Measurements from ENCODE around the gene LDLRAD4. TPM values are rescaled to one million over a fixed set of nuclear protein-coding genes. Genes with fewer than 3 reads are reported as not detected.

Gene LDLRAD4
- polyA plus RNA-seq, 1 of the 3 experiments (the other 2 are of a cell fraction): 0.16 TPM

DNA sequence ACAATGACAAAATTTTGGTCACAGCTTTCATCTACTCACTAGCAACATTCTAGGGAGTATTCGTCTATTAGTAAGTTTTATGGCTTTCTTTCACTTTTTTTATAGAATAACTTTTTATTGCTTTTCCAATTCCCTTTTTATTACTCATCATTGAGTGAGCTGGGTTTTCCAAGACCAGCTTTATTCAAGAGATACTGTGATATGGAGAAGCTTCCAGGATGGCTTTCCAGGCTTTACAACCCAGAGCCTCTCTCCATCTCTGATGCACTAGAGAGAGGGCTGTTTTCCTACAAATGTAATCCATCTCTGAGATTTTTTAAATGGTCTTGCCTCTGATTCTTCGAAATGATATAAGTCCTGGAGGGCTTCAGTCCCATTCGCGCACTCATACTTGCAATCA, 118.3 kb downstream of the LDLRAD4 start:
- Histone ChIP-seq H3K9me3 (peaks cover 6% of the 10 kb centered on the region; the same call in 1 of the 2 replicates), H3K79me2 (ENCODE audit: insufficient read depth) (no peaks in the 10 kb centered on the region), H3F3A (replicated peaks; ENCODE audit: insufficient read depth) (no peaks in the 10 kb centered on the region), H2AFZ (ENCODE audit: low read depth) (no peak overlapping the region), H3K4me2 (no peak overlapping the region), H3K9ac (no peak overlapping the region), H3K4me1 (ENCODE audit: control insufficient read depth in 1 of 2, insufficient read depth in 2 of 2, low read depth in 1 of 2, low read length in 1 of 2) (no peaks in the 10 kb centered on the region), H3K27me3 (ENCODE audit: insufficient read depth) (no peaks in the 10 kb centered on the region), H4K20me1 (ENCODE audit: insufficient read depth) (no peaks in the 10 kb centered on the region), H3K36me3 (replicated peaks in 1 of 2; ENCODE audit: control insufficient read depth in 1 of 2, insufficient read depth in 2 of 2, low read length in 1 of 2) (peaks cover 0 to 4% of the 10 kb centered on the region in 2 experiments), H3K9me2 (no peaks in the 10 kb centered on the region), H3K4me3 (ENCODE audit: low read depth in 2 of 2, low read length in 1 of 2) (no peak overlapping the region), H3K27ac (ENCODE audit: low read depth in 2 of 2, low read length in 1 of 2) (no peak overlapping the region)
- 58% methylated on average over 4 of the region's 4 CpGs for WGBS (ENCODE audit: low lambda C conversion rate)
- ChIA-PET CTCF (no interaction called here), POLR2A (no interaction called here)
- DNase-seq: no peak
- TF ChIP-seq, protein P1, sequence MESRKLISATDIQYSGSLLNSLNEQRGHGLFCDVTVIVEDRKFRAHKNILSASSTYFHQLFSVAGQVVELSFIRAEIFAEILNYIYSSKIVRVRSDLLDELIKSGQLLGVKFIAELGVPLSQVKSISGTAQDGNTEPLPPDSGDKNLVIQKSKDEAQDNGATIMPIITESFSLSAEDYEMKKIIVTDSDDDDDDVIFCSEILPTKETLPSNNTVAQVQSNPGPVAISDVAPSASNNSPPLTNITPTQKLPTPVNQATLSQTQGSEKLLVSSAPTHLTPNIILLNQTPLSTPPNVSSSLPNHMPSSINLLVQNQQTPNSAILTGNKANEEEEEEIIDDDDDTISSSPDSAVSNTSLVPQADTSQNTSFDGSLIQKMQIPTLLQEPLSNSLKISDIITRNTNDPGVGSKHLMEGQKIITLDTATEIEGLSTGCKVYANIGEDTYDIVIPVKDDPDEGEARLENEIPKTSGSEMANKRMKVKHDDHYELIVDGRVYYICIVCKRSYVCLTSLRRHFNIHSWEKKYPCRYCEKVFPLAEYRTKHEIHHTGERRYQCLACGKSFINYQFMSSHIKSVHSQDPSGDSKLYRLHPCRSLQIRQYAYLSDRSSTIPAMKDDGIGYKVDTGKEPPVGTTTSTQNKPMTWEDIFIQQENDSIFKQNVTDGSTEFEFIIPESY (IDR thresholded peaks at IDR 0.05; ENCODE audit: borderline replicate concordance, low read depth): no peak
- TF ChIP-seq FOXM1 (IDR thresholded peaks at IDR 0.05; ENCODE audit: low read depth) (no peak), YY1 (IDR thresholded peaks at IDR 0.05; ENCODE audit: low read depth) (no peak), TEAD4 (IDR thresholded peaks at IDR 0.05; ENCODE audit: borderline replicate concordance, insufficient read depth) (no peak), CHD2 (IDR thresholded peaks at IDR 0.05; ENCODE audit: low read length, partially characterized antibody) (no peak), EZH2phosphoT487 (IDR thresholded peaks at IDR 0.05; ENCODE audit: borderline replicate concordance, low read depth) (no peak), RCOR1 (IDR thresholded peaks at IDR 0.05; ENCODE audit: low read length) (no peak), RFX5 (IDR thresholded peaks at IDR 0.05; ENCODE audit: low read length) (no peak), NFIC (IDR thresholded peaks at IDR 0.05; ENCODE audit: borderline replicate concordance) (no peak), MXI1 (IDR thresholded peaks at IDR 0.05; ENCODE audit: low read depth, low read length) (no peak), ELF1 (IDR thresholded peaks at IDR 0.05) (no peak)
- TF ChIP-seq, protein P2, sequence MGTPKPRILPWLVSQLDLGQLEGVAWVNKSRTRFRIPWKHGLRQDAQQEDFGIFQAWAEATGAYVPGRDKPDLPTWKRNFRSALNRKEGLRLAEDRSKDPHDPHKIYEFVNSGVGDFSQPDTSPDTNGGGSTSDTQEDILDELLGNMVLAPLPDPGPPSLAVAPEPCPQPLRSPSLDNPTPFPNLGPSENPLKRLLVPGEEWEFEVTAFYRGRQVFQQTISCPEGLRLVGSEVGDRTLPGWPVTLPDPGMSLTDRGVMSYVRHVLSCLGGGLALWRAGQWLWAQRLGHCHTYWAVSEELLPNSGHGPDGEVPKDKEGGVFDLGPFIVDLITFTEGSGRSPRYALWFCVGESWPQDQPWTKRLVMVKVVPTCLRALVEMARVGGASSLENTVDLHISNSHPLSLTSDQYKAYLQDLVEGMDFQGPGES (IDR thresholded peaks at IDR 0.05; ENCODE audit: low read depth, low read length): no peak

DNA sequence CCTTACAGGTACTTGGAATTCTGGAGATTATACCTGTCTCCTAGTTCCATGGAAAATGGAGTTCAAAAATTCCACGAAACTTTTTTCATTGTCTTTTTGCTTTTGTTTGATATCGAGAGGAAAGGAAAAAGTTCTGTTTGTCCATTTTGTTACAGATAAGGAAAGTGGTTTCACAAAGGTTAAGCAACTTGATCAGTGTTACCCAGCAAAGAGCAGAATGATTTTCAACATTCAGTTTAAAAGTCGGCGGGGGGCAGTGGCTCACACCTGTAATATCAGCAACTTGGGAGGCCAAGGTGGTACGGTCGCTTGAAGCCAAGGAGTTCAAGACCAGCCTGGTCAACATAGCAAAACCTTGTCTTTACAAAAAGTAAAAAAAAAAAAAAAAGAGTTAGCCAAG, 118.8 kb downstream of the LDLRAD4 start:
- Histone ChIP-seq H3K36me3 (replicated peaks in 1 of 2; ENCODE audit: control insufficient read depth in 1 of 2, insufficient read depth in 2 of 2, low read length in 1 of 2) (peaks cover 0 to 5% of the 10 kb centered on the region in 2 experiments), H4K20me1 (ENCODE audit: insufficient read depth) (no peaks in the 10 kb centered on the region), H3K9ac (no peak overlapping the region), H3K4me2 (no peak overlapping the region), H3K4me1 (ENCODE audit: control insufficient read depth in 1 of 2, insufficient read depth in 2 of 2, low read depth in 1 of 2, low read length in 1 of 2) (no peaks in the 10 kb centered on the region), H3K9me2 (no peaks in the 10 kb centered on the region), H3F3A (replicated peaks; ENCODE audit: insufficient read depth) (no peaks in the 10 kb centered on the region), H3K27ac (ENCODE audit: low read depth in 2 of 2, low read length in 1 of 2) (no peak overlapping the region), H3K4me3 (ENCODE audit: low read depth in 2 of 2, low read length in 1 of 2) (no peak overlapping the region), H3K27me3 (ENCODE audit: insufficient read depth) (no peaks in the 10 kb centered on the region), H2AFZ (ENCODE audit: low read depth) (no peak overlapping the region), H3K9me3 (peaks cover 9% of the 10 kb centered on the region; the same call in 1 of the 2 replicates), H3K79me2 (ENCODE audit: insufficient read depth) (no peaks in the 10 kb centered on the region)
- ChIA-PET CTCF (no interaction called here), POLR2A (no interaction called here)
- WGBS (ENCODE audit: low lambda C conversion rate): 71% methylated on average over 6 of the region's 6 CpGs
- TF ChIP-seq EP300 (IDR thresholded peaks at IDR 0.05; ENCODE audit: borderline replicate concordance in 1 of 2, low read depth in 1 of 2, low read length in 1 of 2) (no peak), JUND (IDR thresholded peaks at IDR 0.05) (no peak), FOSL2 (IDR thresholded peaks at IDR 0.05; ENCODE audit: borderline replicate concordance, low read depth) (no peak), MEF2A (IDR thresholded peaks at IDR 0.05; ENCODE audit: borderline replicate concordance, low read depth) (no peak)
- no peak for DNase-seq

Measured in SK-N-SH (cell line).